ENCODE results near the gene AMN1.
A peak's percentile ranks its signal among the peaks of the same experiment; 100 is the strongest.

The AMN1 gene

GRCh38 chr12:31650918-31651317 lies 77.9 kb downstream of the AMN1 start:
- no peak for TF ChIP-seq ZFX (IDR thresholded peaks at IDR 0.05)
- no peak for TF ChIP-seq CTCF (conservative IDR thresholded peaks at IDR 0.05)
- H3K27ac ChIP-seq, result no peak overlapping the region

- peak overlapping the region; percentile 11 for H3K27ac ChIP-seq
- TF ChIP-seq CTCF (conservative IDR thresholded peaks at IDR 0.05) (no peak), ZFX (IDR thresholded peaks at IDR 0.05) (no peak)
Observed at GRCh38 chr12:31647086-31647491, 81.7 kb downstream of the AMN1 start.

GRCh38 chr12:31645924-31646323 lies 82.9 kb downstream of the AMN1 start:
- no peak overlapping the region for H3K27ac ChIP-seq
- TF ChIP-seq ZFX (IDR thresholded peaks at IDR 0.05) (no peak), CTCF (conservative IDR thresholded peaks at IDR 0.05) (no peak)

GRCh38 chr12:31644536-31644935 lies 84.3 kb downstream of the AMN1 start:
- H3K27ac ChIP-seq, result no peak overlapping the region
- no peak for TF ChIP-seq CTCF (conservative IDR thresholded peaks at IDR 0.05)

GRCh38 chr12:31641509-31642090 lies 87.2 kb downstream of the AMN1 start:
- no peak overlapping the region for H3K27ac ChIP-seq
- TF ChIP-seq CTCF (conservative IDR thresholded peaks at IDR 0.05) (no peak), ZFX (IDR thresholded peaks at IDR 0.05) (no peak)

GRCh38 chr12:31634620-31635019 lies 94.2 kb downstream of the AMN1 start:
- no peak for TF ChIP-seq CTCF (conservative IDR thresholded peaks at IDR 0.05)
- no peak for TF ChIP-seq ZFX (IDR thresholded peaks at IDR 0.05)
- H3K27ac ChIP-seq, result no peak overlapping the region

GRCh38 chr12:31633464-31633863 lies 95.4 kb downstream of the AMN1 start:
- H3K27ac ChIP-seq, result no peak overlapping the region
- TF ChIP-seq ZFX (IDR thresholded peaks at IDR 0.05) (no peak), CTCF (conservative IDR thresholded peaks at IDR 0.05) (no peak)
